Medulla oblongata (tissue), 1 donor: ENCODE data around the gene IPO13.
A peak's percentile ranks its signal among the peaks of the same experiment; 100 is the strongest.

Experiments used
- DNase-seq: peaks from one replicate; pipeline ENCODE4 v3.0.0-alpha.2; 2015; ENCODE audit errors: extremely low spot score

IPO13 gene, protein sequence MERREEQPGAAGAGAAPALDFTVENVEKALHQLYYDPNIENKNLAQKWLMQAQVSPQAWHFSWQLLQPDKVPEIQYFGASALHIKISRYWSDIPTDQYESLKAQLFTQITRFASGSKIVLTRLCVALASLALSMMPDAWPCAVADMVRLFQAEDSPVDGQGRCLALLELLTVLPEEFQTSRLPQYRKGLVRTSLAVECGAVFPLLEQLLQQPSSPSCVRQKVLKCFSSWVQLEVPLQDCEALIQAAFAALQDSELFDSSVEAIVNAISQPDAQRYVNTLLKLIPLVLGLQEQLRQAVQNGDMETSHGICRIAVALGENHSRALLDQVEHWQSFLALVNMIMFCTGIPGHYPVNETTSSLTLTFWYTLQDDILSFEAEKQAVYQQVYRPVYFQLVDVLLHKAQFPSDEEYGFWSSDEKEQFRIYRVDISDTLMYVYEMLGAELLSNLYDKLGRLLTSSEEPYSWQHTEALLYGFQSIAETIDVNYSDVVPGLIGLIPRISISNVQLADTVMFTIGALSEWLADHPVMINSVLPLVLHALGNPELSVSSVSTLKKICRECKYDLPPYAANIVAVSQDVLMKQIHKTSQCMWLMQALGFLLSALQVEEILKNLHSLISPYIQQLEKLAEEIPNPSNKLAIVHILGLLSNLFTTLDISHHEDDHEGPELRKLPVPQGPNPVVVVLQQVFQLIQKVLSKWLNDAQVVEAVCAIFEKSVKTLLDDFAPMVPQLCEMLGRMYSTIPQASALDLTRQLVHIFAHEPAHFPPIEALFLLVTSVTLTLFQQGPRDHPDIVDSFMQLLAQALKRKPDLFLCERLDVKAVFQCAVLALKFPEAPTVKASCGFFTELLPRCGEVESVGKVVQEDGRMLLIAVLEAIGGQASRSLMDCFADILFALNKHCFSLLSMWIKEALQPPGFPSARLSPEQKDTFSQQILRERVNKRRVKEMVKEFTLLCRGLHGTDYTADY

DNA sequence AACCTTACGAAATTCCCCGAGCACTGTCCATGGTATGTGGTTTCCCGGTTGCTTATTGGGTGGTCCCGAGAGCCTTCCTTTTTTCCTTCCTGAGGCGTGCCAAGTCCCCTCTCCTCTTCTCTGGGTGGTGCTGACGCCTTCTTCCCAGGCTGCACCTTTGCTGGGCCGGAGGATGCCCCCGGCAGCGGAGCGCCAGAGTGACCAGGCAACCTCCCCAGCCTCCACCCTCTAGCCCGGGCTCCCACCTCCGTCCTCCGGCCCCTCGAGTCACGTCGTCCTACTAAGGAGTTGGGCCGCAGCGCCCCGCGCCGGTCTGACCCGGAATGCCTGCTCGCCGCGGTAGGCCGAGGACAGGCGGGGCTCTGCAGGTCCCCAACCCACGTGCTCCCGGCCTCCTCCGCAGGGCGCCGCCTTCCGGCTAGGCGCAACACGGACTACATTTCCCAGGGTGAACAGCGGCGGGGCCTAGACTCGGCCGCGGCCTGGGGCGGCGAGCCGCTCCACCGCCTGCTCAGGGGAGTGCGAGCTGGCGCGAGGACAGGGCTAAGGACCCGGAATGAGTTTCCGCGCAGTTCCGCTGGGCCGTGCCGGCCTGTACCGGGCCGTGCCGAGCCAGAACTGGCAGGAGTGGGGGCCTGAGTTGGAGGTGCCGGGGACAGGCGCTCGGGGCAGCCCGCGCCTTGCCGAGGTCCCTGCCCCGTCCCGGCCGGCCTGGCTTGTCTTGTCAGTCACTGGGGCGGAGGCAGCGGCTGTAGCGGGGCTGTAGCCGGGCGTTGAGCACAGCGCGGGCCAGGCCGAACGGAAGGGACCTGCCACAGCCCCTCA, at the start of gene IPO13:
Gene IPO13 (plus strand): TSS at position 715 of the 825 bp plus-strand sequence. CDS start 651 bp downstream, outside the sequence.
- DNase-seq = peak; percentile 98

DNA sequence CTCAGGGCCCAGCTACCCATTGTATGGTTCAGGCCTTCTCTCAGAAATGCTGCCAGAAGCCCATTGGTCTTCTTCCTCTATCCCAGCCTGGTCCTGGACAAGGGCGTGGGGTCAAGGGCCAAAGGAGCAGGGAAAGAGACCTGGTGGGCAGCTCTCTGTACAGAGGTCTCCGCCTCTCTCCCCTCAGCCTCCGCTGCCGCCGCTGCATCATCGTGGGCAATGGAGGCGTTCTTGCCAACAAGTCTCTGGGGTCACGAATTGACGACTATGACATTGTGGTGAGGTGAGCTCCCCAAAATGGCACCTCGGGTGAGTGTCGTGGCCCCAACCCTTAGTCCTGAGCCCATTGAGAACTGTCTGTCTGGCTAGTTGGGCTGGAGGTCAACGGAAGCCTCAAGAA, 47.8 kb upstream of the IPO13 start:
- DNase-seq = no peak

DNA sequence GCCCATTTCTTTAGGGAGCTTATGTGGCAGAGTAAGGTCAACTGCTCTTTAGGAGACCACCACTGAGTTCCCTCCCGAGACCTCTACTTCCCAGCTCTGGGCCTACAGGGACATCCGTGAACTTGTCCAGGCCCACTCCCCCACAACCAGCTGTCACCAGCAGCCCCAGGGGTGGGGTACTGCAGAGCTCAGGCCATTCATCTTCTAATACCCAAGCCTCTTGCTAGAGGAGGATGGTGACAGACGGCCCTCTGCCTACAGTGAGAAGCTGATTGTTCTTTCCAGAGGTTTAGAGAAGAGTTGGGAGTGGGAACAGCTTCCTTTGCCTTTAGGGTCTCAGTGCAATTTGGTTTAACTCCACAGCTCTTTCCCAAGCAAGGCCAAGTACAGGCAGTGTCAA, 46.4 kb upstream of the IPO13 start:
- no peak for DNase-seq

GRCh38 chr1:43901196-43901961, 45.4 kb upstream of the IPO13 start:
- no peak for DNase-seq

- no peak for DNase-seq
These were observed 44.5 kb upstream of the IPO13 start for GRCh38 chr1:43902058-43902831.

DNA sequence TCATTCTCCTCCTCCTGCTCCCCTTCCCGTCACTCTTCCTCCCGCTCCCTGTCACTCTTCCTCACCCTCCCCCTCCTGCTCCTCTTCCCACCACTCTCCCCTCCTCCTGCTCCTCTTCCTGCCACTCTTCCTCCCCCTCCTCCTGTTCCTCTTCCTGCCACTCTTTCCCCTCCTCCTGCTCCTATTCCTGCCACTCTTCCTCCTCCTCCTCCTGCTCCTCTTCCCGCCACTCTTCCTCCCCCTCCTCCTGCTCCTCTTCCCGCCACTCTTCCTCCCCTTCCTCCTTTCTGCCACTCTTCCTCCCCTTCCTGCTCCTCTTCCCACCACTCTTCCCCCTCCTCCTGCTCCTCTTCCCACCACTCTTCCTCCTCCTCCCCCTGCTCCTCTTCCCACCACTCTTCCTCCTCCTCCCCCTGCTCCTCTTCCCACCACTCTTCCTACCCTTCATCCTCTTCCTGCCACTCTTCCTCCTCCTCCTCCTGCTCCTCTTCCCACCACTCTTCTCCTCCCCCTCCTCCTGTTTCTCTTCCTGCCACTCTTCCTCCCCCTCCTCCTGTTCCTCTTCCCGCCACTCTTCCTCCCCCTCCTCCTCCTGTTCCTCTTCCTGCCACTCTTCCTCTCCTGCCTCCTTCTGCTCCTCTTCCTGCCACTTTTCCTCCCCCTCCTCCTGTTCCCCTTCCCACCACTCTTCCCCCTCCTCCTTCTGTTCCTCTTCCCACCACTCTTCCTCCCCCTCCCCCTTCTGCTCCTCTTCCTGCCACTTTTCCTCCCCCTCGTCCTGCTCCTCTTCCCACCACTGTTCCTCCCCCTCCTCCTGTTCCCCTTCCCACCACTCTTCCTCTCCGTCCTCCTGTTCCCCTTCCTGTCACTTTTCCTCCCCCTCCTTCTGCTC, 41.8 kb upstream of the IPO13 start:
- DNase-seq = no peak

DNA sequence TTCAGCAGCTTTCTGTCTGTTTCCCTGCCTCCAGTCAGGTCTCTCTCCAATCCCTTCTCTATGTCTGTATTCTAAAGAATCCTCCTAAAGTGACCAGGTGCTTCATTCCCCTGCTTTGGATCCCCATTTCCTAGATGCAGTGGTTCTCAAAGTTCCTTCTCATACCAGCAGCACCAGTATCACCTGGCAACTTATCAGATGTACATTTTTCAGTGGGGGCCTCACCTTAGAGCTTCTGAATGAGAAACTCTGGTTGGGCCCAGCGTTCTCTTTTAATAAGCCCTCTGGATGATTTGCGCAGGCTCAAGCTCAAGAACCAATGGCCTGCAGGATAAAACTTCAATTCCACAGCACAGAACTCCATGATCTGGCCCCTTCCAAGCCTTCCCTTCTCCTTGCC, 38.5 kb upstream of the IPO13 start:
- no peak for DNase-seq

DNA sequence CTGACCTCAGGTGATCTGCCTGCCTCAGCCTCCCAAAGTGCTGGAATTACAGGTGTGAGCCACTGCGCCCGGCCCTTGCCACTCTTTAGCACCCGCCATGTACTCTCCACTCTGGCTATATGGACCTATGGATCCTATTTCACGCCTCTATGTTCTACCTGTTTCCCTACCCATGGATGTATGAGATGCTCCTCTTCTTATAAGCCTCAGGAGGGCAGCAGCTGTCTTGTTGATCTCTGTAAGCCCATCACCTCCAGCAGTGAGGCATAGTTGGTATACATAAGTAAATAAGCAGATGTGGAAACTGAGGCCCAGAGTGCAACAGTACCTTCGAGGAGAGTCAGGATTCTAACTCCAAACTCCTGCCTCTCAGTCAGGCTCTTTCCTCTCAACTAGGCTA, 37.9 kb upstream of the IPO13 start:
- no peak for DNase-seq

DNA sequence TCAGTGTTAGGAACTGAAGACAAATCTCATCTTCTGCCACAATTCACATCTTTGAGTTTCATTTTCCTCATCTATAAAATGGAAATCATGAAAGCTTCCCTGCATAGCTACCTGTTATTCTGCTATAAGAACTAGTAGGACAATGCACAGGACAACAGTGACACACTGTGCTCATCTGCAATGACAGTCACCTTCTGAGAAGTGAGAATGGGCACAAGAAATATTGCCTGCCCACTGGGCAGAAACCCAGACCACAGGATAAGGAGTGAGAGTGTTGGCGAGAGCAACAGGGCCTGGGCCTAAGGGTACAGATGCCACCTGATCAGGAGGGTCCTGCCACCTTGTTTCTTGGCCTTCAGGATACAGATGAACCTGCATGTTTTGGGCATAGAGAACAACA, 36.4 kb upstream of the IPO13 start:
- DNase-seq = no peak

GRCh38 chr1:43912607-43913006, 34.1 kb upstream of the IPO13 start:
- DNase-seq = no peak

DNA sequence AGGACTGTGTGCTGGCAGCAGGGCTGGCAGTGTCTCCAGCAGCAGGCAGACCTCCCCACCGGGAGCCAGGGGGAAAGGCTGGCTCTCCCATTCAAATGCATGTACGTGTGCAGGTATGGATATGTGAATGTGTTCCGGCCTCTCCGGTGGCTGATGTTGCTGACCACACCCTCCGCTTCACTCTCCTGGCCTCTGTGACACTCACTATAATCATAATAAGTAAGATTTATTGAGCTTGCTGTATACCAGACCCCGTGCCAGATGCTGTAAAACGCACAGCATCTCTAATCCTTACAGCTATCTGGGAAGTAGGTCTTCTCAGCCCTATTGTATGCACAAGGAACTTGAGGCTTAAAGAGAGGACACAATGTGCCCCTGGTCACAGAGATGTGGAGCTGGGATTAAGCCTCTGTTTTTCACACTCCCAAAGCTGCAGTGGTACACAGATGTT, 33.7 kb upstream of the IPO13 start:
- no peak for DNase-seq

GRCh38 chr1:43913666-43914360, 32.9 kb upstream of the IPO13 start:
- DNase-seq = no peak

GRCh38 chr1:43914576-43915525, 31.9 kb upstream of the IPO13 start:
- no peak for DNase-seq

DNA sequence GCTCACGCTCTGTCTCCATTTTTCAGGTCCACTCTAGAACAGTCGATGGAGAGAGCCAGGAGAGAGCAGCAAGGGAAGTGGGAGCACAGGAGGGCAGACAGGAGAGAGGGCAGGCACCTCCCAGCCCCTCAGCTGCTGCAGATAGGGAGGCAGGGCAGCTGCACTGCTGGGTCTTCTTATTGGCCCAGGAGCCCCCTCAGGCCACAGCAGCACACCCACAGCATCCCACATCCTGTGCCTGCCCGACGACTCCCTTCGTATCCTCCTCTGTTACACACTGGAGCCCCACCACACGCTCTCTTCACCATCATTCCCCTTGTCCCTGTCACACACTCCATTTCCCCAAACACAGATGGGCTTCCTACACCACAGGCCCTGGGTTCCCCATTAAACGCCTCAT, 26.8 kb upstream of the IPO13 start:
- DNase-seq = no peak

DNA sequence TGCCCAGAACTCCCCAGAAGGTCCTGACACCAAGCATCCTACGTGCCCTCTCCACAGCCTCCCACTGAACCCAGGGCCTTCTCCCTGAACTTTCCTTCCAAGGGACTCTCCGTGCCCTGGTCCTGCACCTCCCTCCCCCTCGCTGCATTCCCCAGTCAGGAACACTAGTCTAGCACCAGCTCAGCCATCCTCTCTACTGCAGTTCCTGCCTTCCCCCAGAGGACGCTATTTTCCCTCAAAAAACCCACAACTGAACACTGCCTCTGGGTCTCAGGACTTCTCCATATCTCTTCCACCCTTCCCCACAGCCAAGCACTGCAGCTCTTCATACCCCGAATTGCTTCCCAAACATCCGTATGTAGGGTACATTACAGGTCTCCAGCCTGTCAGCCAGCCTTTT, 25.7 kb upstream of the IPO13 start:
- no peak for DNase-seq

DNA sequence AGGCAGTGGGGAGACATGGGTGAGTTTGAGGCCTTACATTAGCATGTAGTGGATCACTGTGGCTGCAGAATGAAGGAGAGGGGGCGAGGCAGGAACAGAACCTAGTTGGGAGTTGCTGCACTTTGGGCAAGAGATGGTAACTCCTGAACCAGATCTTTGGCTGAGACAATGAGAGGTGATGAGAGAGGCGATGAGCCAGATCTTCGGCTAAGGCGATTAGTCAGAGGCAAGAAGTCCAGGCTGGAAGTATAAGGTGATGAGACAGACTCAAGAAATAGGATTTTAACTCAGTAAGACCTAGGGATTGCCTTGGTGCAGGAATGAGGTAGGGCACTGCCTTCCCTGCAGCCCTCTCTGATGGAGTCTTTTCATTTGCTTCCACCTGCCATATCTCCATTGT, 22.2 kb upstream of the IPO13 start:
- DNase-seq = no peak

GRCh38 chr1:43925846-43926245, 20.9 kb upstream of the IPO13 start:
- DNase-seq = no peak
